HG03520 (cell line): ENCODE measurements around the gene CLC.
"Not testable (repeated sequence)": the region's sequence is repeated elsewhere in the genome, so short reads cannot be mapped to it uniquely, and the experiment has no call there.

Experiments
- ATAC-seq: cut with Tn5 transposase; IDR thresholded peaks from one replicate; pipeline ENCODE4 v1.9.1; 2021; ENCODE audit warnings: mild to moderate bottlenecking, moderate library complexity; ENCODE audit not compliant: unreplicated experiment

Gene CLC

GRCh38 chr19:39737891-39738290 lies at the start of gene CLC:
Gene CLC, minus strand, starts transcription at chr19:39738029. Its CDS starts 77 bp downstream, at chr19:39737952.
- ATAC-seq: no peak

- ATAC-seq: no peak
These were observed 43.1 kb upstream of the CLC start for GRCh38 chr19:39780894-39781293.

- ATAC-seq: no peak
These were observed 40.9 kb upstream of the CLC start, which contains the start of gene LEUTX for GRCh38 chr19:39778763-39779162. Gene LEUTX, plus strand, starts transcription at chr19:39778854. Its CDS starts 67 bp downstream, at chr19:39778921.

GRCh38 chr19:39768786-39769185 lies 31.0 kb upstream of the CLC start:
- no peak for ATAC-seq

GRCh38 chr19:39768334-39768733 lies 30.5 kb upstream of the CLC start:
- no peak for ATAC-seq

GRCh38 chr19:39765091-39766076 lies 27.6 kb upstream of the CLC start:
- no peak for ATAC-seq

GRCh38 chr19:39761851-39762250 lies 24.0 kb upstream of the CLC start:
- ATAC-seq: not testable (repeated sequence)

GRCh38 chr19:39759457-39760184 lies 21.8 kb upstream of the CLC start:
- ATAC-seq: no peak

GRCh38 chr19:39754971-39755370 lies 17.1 kb upstream of the CLC start:
- ATAC-seq: no peak

- ATAC-seq: no peak
These were observed 16.7 kb upstream of the CLC start for GRCh38 chr19:39754544-39754943.

- ATAC-seq: no peak
These were observed 15.0 kb upstream of the CLC start for GRCh38 chr19:39752795-39753194.

GRCh38 chr19:39752390-39752789 lies 14.6 kb upstream of the CLC start:
- no peak for ATAC-seq

- ATAC-seq: no peak
These were observed 12.2 kb upstream of the CLC start for GRCh38 chr19:39749981-39750380.

GRCh38 chr19:39746836-39747529 lies 9.2 kb upstream of the CLC start:
- ATAC-seq: no peak

GRCh38 chr19:39745643-39746042 lies 7.8 kb upstream of the CLC start:
- no peak for ATAC-seq

- no peak for ATAC-seq
These were observed 2.6 kb upstream of the CLC start for GRCh38 chr19:39740395-39740794.

- no peak for ATAC-seq
These were observed 985 bp upstream of the CLC start for GRCh38 chr19:39738814-39739213.

GRCh38 chr19:39737351-39737750 lies 478 bp downstream of the CLC start:
- ATAC-seq: no peak

- no peak for ATAC-seq
These were observed 1.7 kb downstream of the CLC start for GRCh38 chr19:39736088-39736487.

GRCh38 chr19:39735688-39736087 lies 2.1 kb downstream of the CLC start:
- ATAC-seq: no peak

- ATAC-seq: no peak
These were observed 4.0 kb downstream of the CLC start for GRCh38 chr19:39733841-39734240.
